NCI-H1092 treated with DMSO at 0.1 percent for 48 hours (cell line): ENCODE data around the gene VPS35.
A peak's percentile ranks its signal among the peaks of the same experiment; 100 is the strongest.
"Not testable (repeated sequence)": the region's sequence is repeated elsewhere in the genome, so short reads cannot be mapped to it uniquely, and the experiment has no call there.

Experiments
- DNase-seq: peaks from one replicate; lab custom pipeline; 2025; lab: John Stamatoyannopoulos, UW

Gene VPS35

GRCh38 chr16:46658925-46659324 is 30.1 kb downstream of the VPS35 start:
- DNase-seq = no peak

- DNase-seq = no peak
Measured at GRCh38 chr16:46651305-46651704, 37.7 kb downstream of the VPS35 start.

GRCh38 chr16:46650254-46650623 is 38.7 kb downstream of the VPS35 start:
- DNase-seq = no peak

- DNase-seq = no peak
Measured at GRCh38 chr16:46649588-46650253, 39.3 kb downstream of the VPS35 start.

GRCh38 chr16:46648656-46649055 is 40.3 kb downstream of the VPS35 start:
- no peak for DNase-seq

- DNase-seq = no peak
Measured at GRCh38 chr16:46638947-46639925, 49.7 kb downstream of the VPS35 start.

GRCh38 chr16:46632778-46633733 is 55.9 kb downstream of the VPS35 start:
- peak; percentile 55 for DNase-seq

- DNase-seq = peak; percentile 5
Measured at GRCh38 chr16:46629331-46630219, 59.4 kb downstream of the VPS35 start.

GRCh38 chr16:46627746-46628145 is 61.2 kb downstream of the VPS35 start:
- no peak for DNase-seq

GRCh38 chr16:46626681-46627080 is 62.3 kb downstream of the VPS35 start:
- not testable (repeated sequence) for DNase-seq

GRCh38 chr16:46624862-46625261 is 64.1 kb downstream of the VPS35 start:
- DNase-seq = not testable (repeated sequence)

GRCh38 chr16:46623707-46624106 is 65.3 kb downstream of the VPS35 start:
- DNase-seq = not testable (repeated sequence)

GRCh38 chr16:46623246-46623645 is 65.7 kb downstream of the VPS35 start:
- not testable (repeated sequence) for DNase-seq

- no peak for DNase-seq
Measured at GRCh38 chr16:46621934-46622676, 66.9 kb downstream of the VPS35 start.

GRCh38 chr16:46621006-46621933 is 67.7 kb downstream of the VPS35 start, which contains the start of gene SHCBP1:
Gene SHCBP1 (minus strand): TSS chr16:46621379. CDS start chr16:46621359, 20 bp downstream.
- DNase-seq = peak; percentile 89

- DNase-seq = no peak
Measured at GRCh38 chr16:46620266-46621005, 68.5 kb downstream of the VPS35 start.

- DNase-seq = no peak
Measured at GRCh38 chr16:46618516-46618915, 70.5 kb downstream of the VPS35 start.

- DNase-seq = no peak
Measured at GRCh38 chr16:46614006-46614405, 75.0 kb downstream of the VPS35 start.
